ENCODE data around the gene LCE1A. TPM values are rescaled to one million over a fixed set of nuclear protein-coding genes. Genes with fewer than 3 reads are reported as not detected.

Gene LCE1A
- total RNA-seq, 1 experiment from 2014 or later, result not detected

- Histone ChIP-seq H3K4me1 (replicated peaks; ENCODE audit: insufficient read depth) (no peaks in the 10 kb centered on the region), H3K36me3 (ENCODE audit: low read depth) (no peaks in the 10 kb centered on the region), H3K79me2 (ENCODE audit: low read depth) (no peaks in the 10 kb centered on the region), H3F3A (ENCODE audit: insufficient read depth, low read depth) (no peaks in the 10 kb centered on the region), H2AFZ (no peak within 1 kb of the TSS), H3K9me3 (ENCODE audit: insufficient read depth, low read depth) (no peaks in the 10 kb centered on the region), H3K9me2 (ENCODE audit: insufficient read depth) (no peaks in the 10 kb centered on the region), H3K27ac (no peak within 1 kb of the TSS), H3K4me3 (no peak within 1 kb of the TSS), H3K27me3 (ENCODE audit: insufficient read depth, low read depth) (peaks cover 16% of the 10 kb centered on the region; the same call in 1 of the 2 replicates), H3K4me2 (no peak within 1 kb of the TSS), H4K20me1 (ENCODE audit: insufficient read depth) (no peaks in the 10 kb centered on the region)
- ChIA-PET CTCF (no interaction called here), POLR2A (ENCODE audit: unreplicated experiment) (no interaction called here)
- intact Hi-C loops (cut with micrococcal nuclease; ENCODE audit: unreplicated experiment), result no loop called here
- TF ChIP-seq EZH2 (IDR thresholded peaks at IDR 0.05; ENCODE audit: low read depth) (no peak), CTCF (conservative IDR thresholded peaks at IDR 0.05) (no peak)
- BruUV-seq (replicated peaks), result no TSS peak
- no peak for DNase-seq
Observed at GRCh38 chr1:152786077-152786476, 41.2 kb upstream of the LCE1A start, which contains the start of gene LCE1E. TSS of gene LCE1E (plus strand) at chr1:152786257. CDS start at chr1:152787300, 1,043 bp downstream.

- no TSS peak for BruUV-seq (replicated peaks)
- ChIA-PET POLR2A (ENCODE audit: unreplicated experiment) (no interaction called here), CTCF (no interaction called here)
Observed at GRCh38 chr1:152795686-152796085, 31.6 kb upstream of the LCE1A start.

GRCh38 chr1:152796421-152796820 is 30.9 kb upstream of the LCE1A start, which contains the start of gene LCE1D:
TSS of gene LCE1D (plus strand) at chr1:152796721. CDS start at chr1:152797795, 1,074 bp downstream.
- Histone ChIP-seq H3K36me3 (ENCODE audit: low read depth) (no peaks in the 10 kb centered on the region), H3K4me1 (replicated peaks; ENCODE audit: insufficient read depth) (no peaks in the 10 kb centered on the region), H3K27me3 (ENCODE audit: insufficient read depth, low read depth) (peaks cover 40% of the 10 kb centered on the region), H3K9me2 (ENCODE audit: insufficient read depth) (no peaks in the 10 kb centered on the region), H3K4me2 (no peak within 1 kb of the TSS), H3K4me3 (no peak within 1 kb of the TSS), H4K20me1 (ENCODE audit: insufficient read depth) (no peaks in the 10 kb centered on the region), H3F3A (ENCODE audit: insufficient read depth, low read depth) (no peaks in the 10 kb centered on the region), H3K27ac (no peak within 1 kb of the TSS), H3K9me3 (ENCODE audit: insufficient read depth, low read depth) (no peaks in the 10 kb centered on the region), H2AFZ (no peak within 1 kb of the TSS), H3K79me2 (ENCODE audit: low read depth) (no peaks in the 10 kb centered on the region)
- no peak for TF ChIP-seq EZH2 (IDR thresholded peaks at IDR 0.05; ENCODE audit: low read depth)
- TF ChIP-seq CTCF (conservative IDR thresholded peaks at IDR 0.05), result no peak
- intact Hi-C loops (cut with micrococcal nuclease; ENCODE audit: unreplicated experiment), result no loop called here
- ChIA-PET CTCF (no interaction called here), POLR2A (ENCODE audit: unreplicated experiment) (no interaction called here)
- BruUV-seq (replicated peaks), result no TSS peak
- no peak for DNase-seq

More at GRCh38 chr1:152795686-152796085, 31.6 kb upstream of the LCE1A start:
- intact Hi-C loops (cut with micrococcal nuclease; ENCODE audit: unreplicated experiment), result no loop called here
- no peak for DNase-seq
- Histone ChIP-seq H3K27me3 (ENCODE audit: insufficient read depth, low read depth) (peaks cover 40% of the 10 kb centered on the region), H4K20me1 (ENCODE audit: insufficient read depth) (no peaks in the 10 kb centered on the region), H3K36me3 (ENCODE audit: low read depth) (no peaks in the 10 kb centered on the region), H3K9me2 (ENCODE audit: insufficient read depth) (no peaks in the 10 kb centered on the region), H3K4me2 (no peak overlapping the region), H3K27ac (no peak overlapping the region), H3K4me3 (no peak overlapping the region), H3F3A (ENCODE audit: insufficient read depth, low read depth) (no peaks in the 10 kb centered on the region), H3K4me1 (replicated peaks; ENCODE audit: insufficient read depth) (no peaks in the 10 kb centered on the region), H2AFZ (no peak overlapping the region), H3K9me3 (ENCODE audit: insufficient read depth, low read depth) (no peaks in the 10 kb centered on the region), H3K79me2 (ENCODE audit: low read depth) (no peaks in the 10 kb centered on the region)
- TF ChIP-seq EZH2 (IDR thresholded peaks at IDR 0.05; ENCODE audit: low read depth) (no peak), CTCF (conservative IDR thresholded peaks at IDR 0.05) (no peak)
